HK-2 (cell line): ENCODE results near the gene SLC30A2.

Experiments used
- DNase-seq: peaks from one replicate; pipeline ENCODE4 v3.0.0-alpha.2; 2018; ENCODE audit not compliant: unreplicated experiment

SLC30A2 gene

GRCh38 chr1:26038904-26039303 lies 7.0 kb downstream of the SLC30A2 start:
- DNase-seq = no peak

GRCh38 chr1:26038477-26038876 lies 7.4 kb downstream of the SLC30A2 start:
- DNase-seq = no peak

- no peak for DNase-seq
Observed at GRCh38 chr1:26037904-26038303, 8.0 kb downstream of the SLC30A2 start.

- no peak for DNase-seq
Observed at GRCh38 chr1:26036756-26037281, 9.1 kb downstream of the SLC30A2 start.

GRCh38 chr1:26035959-26036755 lies 9.8 kb downstream of the SLC30A2 start:
- DNase-seq = peak; percentile 91

DNA sequence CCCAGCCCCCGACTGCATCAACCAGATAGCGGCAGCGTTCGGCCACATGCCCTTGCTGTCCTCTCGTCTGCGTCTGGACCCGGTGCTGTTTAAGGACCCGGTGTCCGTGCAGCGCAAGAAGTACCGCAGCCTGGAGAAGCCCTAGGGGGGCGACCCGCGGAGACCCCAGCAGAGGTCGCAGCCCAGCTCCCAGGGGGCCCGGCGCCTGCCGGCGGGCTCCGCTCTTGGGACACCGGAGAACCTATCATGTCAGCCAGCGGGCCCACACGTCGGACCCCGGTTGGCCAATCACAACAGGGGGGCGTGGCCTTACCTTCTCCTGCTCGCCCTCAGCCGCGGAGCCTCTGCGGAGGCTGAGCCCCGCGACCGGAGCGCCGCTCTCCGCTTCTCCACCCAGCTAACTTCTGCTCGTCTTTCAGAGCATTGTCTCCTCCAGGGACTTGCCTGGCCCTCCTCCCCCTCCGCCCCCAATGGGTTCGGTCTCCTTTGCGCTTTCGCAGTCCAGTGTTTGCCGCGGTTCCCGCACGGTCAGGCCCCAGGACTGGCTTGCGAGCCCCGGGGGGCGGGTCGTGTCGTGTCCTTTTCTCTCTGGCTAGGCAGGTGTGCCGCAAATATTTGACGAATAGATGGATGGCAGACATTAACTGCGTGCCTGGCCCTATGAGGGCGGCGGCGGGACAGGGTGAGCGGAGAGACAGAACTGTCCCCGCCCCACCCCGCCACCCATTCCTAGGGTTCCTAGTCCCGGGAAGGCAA lies 10.5 kb downstream of the SLC30A2 start:
- DNase-seq = peak; percentile 92

- no peak for DNase-seq
Observed at GRCh38 chr1:26034504-26035202, 11.3 kb downstream of the SLC30A2 start.

- no peak for DNase-seq
Observed at GRCh38 chr1:26032656-26033357, 13.1 kb downstream of the SLC30A2 start.

GRCh38 chr1:26031611-26032220 lies 14.2 kb downstream of the SLC30A2 start:
- no peak for DNase-seq

DNA sequence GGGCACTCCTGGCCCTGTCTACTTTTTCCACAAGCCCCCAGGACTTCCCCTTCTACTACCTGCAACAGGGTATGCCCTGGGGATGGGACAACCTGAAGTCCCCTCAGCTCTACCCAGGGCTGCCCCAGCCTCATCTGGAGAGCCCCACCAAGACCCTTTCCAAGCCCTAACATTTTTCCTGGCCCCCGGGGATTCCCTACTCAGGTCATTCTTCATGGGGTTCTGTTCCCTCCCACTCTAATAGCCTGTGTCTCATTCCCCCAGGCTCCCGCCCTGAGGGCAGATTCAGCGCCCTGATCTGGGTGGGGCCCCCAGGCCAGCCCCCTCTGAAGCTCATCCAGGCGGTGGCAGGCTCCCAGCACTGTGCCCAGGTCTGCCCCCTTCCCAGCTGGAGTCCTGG lies 14.7 kb downstream of the SLC30A2 start:
- DNase-seq = no peak

- DNase-seq = no peak
Observed at GRCh38 chr1:26029864-26030481, 15.9 kb downstream of the SLC30A2 start.

- no peak for DNase-seq
Observed at GRCh38 chr1:26029054-26029863, 16.7 kb downstream of the SLC30A2 start.

GRCh38 chr1:26028490-26028980 lies 17.4 kb downstream of the SLC30A2 start:
- no peak for DNase-seq

GRCh38 chr1:26027716-26028489 lies 18.0 kb downstream of the SLC30A2 start:
- DNase-seq = no peak

DNA sequence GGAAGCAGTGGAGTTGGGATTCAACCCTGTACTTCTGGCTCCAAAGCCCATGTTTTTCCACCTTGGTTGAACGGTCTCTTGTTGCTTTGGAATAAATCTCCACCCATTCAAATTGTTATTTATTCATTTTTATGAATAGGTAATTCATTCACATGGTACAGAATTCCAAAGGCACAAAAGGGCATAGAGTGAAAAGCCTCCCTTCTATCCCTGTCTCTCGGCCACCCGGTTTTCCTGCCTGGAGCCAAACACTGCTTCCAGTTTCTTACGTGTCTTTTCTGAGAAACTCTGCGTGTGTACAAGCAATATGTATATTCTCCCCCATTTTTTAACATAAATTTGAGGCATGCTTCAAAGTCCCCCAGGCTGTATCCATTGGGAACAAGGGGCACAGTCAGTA lies 20.4 kb downstream of the SLC30A2 start:
- no peak for DNase-seq

GRCh38 chr1:26025060-26025459 lies 20.9 kb downstream of the SLC30A2 start:
- no peak for DNase-seq

DNA sequence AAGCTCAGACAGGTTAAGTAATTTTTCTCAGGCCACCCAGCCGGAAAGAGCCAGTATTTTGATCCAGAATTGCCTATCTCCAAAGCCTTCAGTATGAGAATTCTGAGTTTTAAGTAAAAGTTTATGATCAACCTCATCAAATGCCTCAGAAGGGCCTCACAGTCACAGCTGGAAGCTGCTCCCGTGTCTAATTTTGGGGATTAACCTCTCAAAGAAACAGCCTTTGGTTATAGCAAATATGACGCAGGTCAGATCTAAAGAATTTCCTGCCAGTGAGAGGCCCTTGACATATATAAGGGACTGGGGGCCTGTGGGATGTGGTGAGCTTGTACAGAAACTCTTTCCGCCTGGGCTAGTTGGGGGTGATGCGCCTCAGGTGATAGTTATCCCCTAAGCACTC lies 22.1 kb downstream of the SLC30A2 start:
- no peak for DNase-seq

DNA sequence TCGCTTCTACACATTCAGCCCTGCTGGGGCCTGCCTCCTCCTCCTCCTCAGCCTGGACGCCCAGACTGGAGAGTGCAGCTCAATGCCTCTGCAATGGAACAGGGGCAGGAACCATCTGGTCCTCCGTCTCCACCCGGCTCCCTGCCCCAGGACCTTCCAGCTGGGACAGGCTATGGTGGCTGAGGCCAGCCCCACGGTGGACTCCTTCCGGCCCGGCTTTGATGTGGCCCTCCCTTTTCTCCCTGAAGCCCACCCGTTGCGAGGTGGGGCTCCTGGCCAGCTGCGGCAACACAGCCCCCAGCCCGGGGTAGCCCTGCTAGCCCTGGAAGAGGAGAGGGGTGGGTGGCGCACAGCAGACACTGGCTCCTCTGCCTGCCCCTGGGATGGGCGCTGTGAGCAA lies 22.9 kb downstream of the SLC30A2 start:
- no peak for DNase-seq

DNA sequence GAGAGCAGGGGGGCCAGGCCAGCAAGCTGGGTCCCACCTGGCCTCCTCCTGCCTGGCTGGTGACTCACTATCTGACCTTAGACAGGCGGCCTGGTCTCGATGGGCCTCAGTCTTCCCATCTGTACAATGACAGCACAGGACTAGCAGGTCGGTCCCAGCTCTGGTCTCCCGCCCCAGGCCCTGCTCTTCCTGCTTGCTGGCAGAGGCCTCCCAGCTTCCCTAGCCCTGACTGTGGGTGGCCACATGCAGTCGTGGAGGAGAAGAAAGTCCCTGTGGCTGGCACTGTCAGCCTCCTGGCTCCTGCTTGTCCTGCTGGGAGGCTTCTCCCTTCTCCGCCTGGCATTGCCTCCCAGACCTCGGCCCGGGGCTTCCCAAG lies 23.5 kb downstream of the SLC30A2 start:
- DNase-seq = no peak
